Endothelial cell of umbilical vein (primary cell): Measurements from ENCODE around the gene RSPH1. TPM values are rescaled to one million over a fixed set of nuclear protein-coding genes. Genes with fewer than 3 reads are reported as not detected.

Experiments
- BruUV-seq: library from RNA; stranded (reverse); fragments of 400-500 nt; replicated peaks from 2 replicates; lab custom pipeline; 2021; lab: Mats Ljungman, UMichigan
- CTCF ChIA-PET: fragments of 300-600, 350-600 bp; sonication (Branson Sonifier 250); formaldehyde crosslinking; loops from one replicate; lab custom pipeline; 2021; ENCODE audit warnings: antibody characterized with exemption, inconsistent platforms; lab: Charles Lee
- POLR2A ChIA-PET: fragments of 300-600, 350-600 bp; sonication (Branson Sonifier 250); formaldehyde crosslinking; loops from one replicate; lab custom pipeline; 2021; ENCODE audit warnings: antibody characterized with exemption, inconsistent platforms; lab: Charles Lee
- DNase-seq: peaks from one replicate; pipeline ENCODE4 v3.0.0-alpha.2; 2011; ENCODE audit warnings: low read depth, low spot score
- FAIRE-seq: peaks from 2 replicates; lab custom pipeline; 2011; peaks lifted over from hg19 to GRCh38; lab: Jason Lieb, UNC
- H2AFZ ChIP-seq: 2 replicates; pipeline ENCODE4 v1.6.0; 2012; ENCODE audit warnings: low read depth, low read length, control low read depth, inconsistent platforms
- H3K27ac ChIP-seq: 2 replicates; pipeline ENCODE4 v1.5.1; 2011; ENCODE audit warnings: low read depth, mild to moderate bottlenecking, control low read depth, low read length, moderate library complexity; ENCODE audit not compliant: insufficient read depth
- H3K27me3 ChIP-seq, 2 experiments: 2 replicates each; pipeline versions ENCODE4 v1.6.0 to v1.6.1; 2011; ENCODE audit warnings: low read length in 2 of 2, mixed read lengths in 1 of 2; ENCODE audit not compliant: control insufficient read depth in 2 of 2, insufficient read depth in 2 of 2
- H3K36me3 ChIP-seq, 2 experiments: 2 replicates in 1 of 2; 3 replicates in 1 of 2; pipeline ENCODE4 v1.5.1; 2011; ENCODE audit warnings: low read length in 2 of 2, mild to moderate bottlenecking in 1 of 2, moderate library complexity in 1 of 2; ENCODE audit not compliant: control insufficient read depth in 2 of 2, insufficient read depth in 2 of 2; ENCODE audit errors: extremely low read depth in 1 of 2
- H3K4me1 ChIP-seq: 3 replicates; pipeline ENCODE4 v1.5.1; 2011; ENCODE audit warnings: mild to moderate bottlenecking, low read length; ENCODE audit not compliant: control insufficient read depth, insufficient read depth; ENCODE audit errors: extremely low read depth
- H3K4me2 ChIP-seq: 2 replicates; pipeline ENCODE4 v1.6.1; 2011; ENCODE audit warnings: low read length, control low read depth, mixed read lengths; ENCODE audit not compliant: insufficient read depth
- H3K4me3 ChIP-seq, 3 experiments: fragments of 200-600 bp in 1 of 3; sonication (generic), shearing (Covaris generic) in 1 of 3; replicated peaks in 1 of 3; 2 replicates each; pipeline ENCODE4 v1.5.1; 2011 to 2016; ENCODE audit warnings: control low read depth in 3 of 3, low read length in 3 of 3, mild to moderate bottlenecking in 2 of 3, inconsistent platforms in 1 of 3, low read depth in 1 of 3, moderate library complexity in 1 of 3; ENCODE audit not compliant: insufficient read depth in 1 of 3
- H3K79me2 ChIP-seq: 2 replicates; pipeline ENCODE4 v1.6.0; 2012; ENCODE audit warnings: low read length, inconsistent platforms; ENCODE audit not compliant: control insufficient read depth, insufficient read depth
- H3K9ac ChIP-seq: replicated peaks from 2 replicates; pipeline ENCODE3; 2011; ENCODE audit warnings: low read length, control low read depth; ENCODE audit not compliant: insufficient read depth; ENCODE audit errors: extremely low read depth
- H3K9me1 ChIP-seq: replicated peaks from 3 replicates; pipeline ENCODE4 v1.6.0; 2011; ENCODE audit warnings: mild to moderate bottlenecking, low read length; ENCODE audit not compliant: control insufficient read depth, insufficient read depth; ENCODE audit errors: extremely low read depth
- H3K9me3 ChIP-seq: replicated peaks from 2 replicates; pipeline ENCODE4 v1.5.1; 2012; ENCODE audit warnings: low read length, inconsistent platforms; ENCODE audit not compliant: control insufficient read depth, insufficient read depth
- H4K20me1 ChIP-seq: replicated peaks from 2 replicates; pipeline ENCODE3; 2011; ENCODE audit warnings: mild to moderate bottlenecking, low read length; ENCODE audit not compliant: control insufficient read depth, insufficient read depth; ENCODE audit errors: extremely low read depth
- EZH2 ChIP-seq: IDR thresholded peaks from 2 replicates; pipeline ENCODE4 v1.6.1; 2012; ENCODE audit warnings: borderline replicate concordance, low read depth, mild to moderate bottlenecking, moderate library complexity, low read length, inconsistent platforms; ENCODE audit not compliant: severe bottlenecking
- FOS ChIP-seq: IDR thresholded peaks from 2 replicates; pipeline ENCODE4 v1.6.1; 2011; ENCODE audit warnings: mild to moderate bottlenecking, low read length, moderate library complexity, borderline replicate concordance; ENCODE audit not compliant: insufficient read depth
- GATA2 ChIP-seq: IDR thresholded peaks from 2 replicates; pipeline ENCODE4 v1.7.0; 2011; ENCODE audit warnings: low read depth, mild to moderate bottlenecking, moderate library complexity, mixed read lengths, low read length; ENCODE audit not compliant: insufficient read length, insufficient read depth
- JUN ChIP-seq: IDR thresholded peaks from 2 replicates; pipeline ENCODE4 v1.6.1; 2011; ENCODE audit warnings: borderline replicate concordance, low read depth; ENCODE audit not compliant: insufficient read length, insufficient read depth
- MYC ChIP-seq: IDR thresholded peaks from one replicate; pipeline ENCODE4 v1.6.1; 2011; ENCODE audit warnings: mild to moderate bottlenecking, low read depth, low read length
- POLR2A ChIP-seq: IDR thresholded peaks from 2 replicates; pipeline ENCODE4 v1.6.1; 2012; ENCODE audit warnings: low read depth, mild to moderate bottlenecking, control low read depth, low read length
- POLR2AphosphoS5 ChIP-seq: IDR thresholded peaks from 2 replicates; pipeline ENCODE4 v1.6.1; 2012; ENCODE audit warnings: low read depth, mild to moderate bottlenecking, control low read depth, low read length, moderate library complexity; ENCODE audit not compliant: insufficient read depth
- dilution Hi-C: fragments of 300-500 bp; cut with MboI; formaldehyde crosslinking; loops from one replicate; pipeline ENCODE4 v1.15.0; 2019; ENCODE audit warnings: low sequenced_read_pairs; ENCODE audit not compliant: extremely low pct_ligation_motif_present
- intact Hi-C: fragments of 100-400 bp; cut with micrococcal nuclease; formaldehyde crosslinking; loops from one replicate; pipeline ENCODE4 v1.10.0; 2022
- polyA plus RNA-seq, 4 experiments: library from polyadenylated mRNA; depleted of rRNA in 3 of 4; stranded (reverse) in 3 of 4; unstranded in 1 of 4; fragments of >200 nt; gene quantifications; 2 replicates each; pipeline versions ENCODE4 v1.2.1 to v1.2.3, GENCODE V29; 2011 to 2012; ENCODE audit warnings: missing spikeins in 1 of 4
- total RNA-seq: library from RNA; stranded (reverse); gene quantifications from 2 replicates; pipeline ENCODE4 v1.2.3, GENCODE V29; 2021
- TF ChIP-seq, protein P1 (sequence below), 2 donors: IDR thresholded peaks; 1 replicate in 1 of 2; 2 replicates in 1 of 2; pipeline ENCODE4 v1.5.1; 2011; ENCODE audit warnings: low read length in 2 of 2, mild to moderate bottlenecking in 2 of 2, moderate library complexity in 2 of 2, control low read depth in 1 of 2, inconsistent platforms in 1 of 2, low read depth in 1 of 2; ENCODE audit not compliant: insufficient read depth in 1 of 2; ENCODE audit errors: extremely low read depth in 1 of 2
- TF ChIP-seq, protein P2 (sequence below): IDR thresholded peaks from 2 replicates; pipeline ENCODE4 v1.6.1; 2011; ENCODE audit not compliant: insufficient read depth, insufficient read length

RSPH1 gene
- total and polyA plus RNA-seq, 2 donors (not counting 3 experiments of a cell fraction or from before 2014, with no cell fraction given), result 0.08 TPM; not detected in 1

GRCh38 chr21:42479582-42479981 is 16.4 kb downstream of the RSPH1 start:
- ChIA-PET CTCF (interaction anchor here (1.1 kb wide), 1 partner anchor 12 kb away, joined by 3 read pairs; no protein-coding TSS in a partner anchor), POLR2A (no interaction called here)
- DNase-seq (no peak), FAIRE-seq (no peak)
- H3K9me1 ChIP-seq, result no peaks in the 10 kb centered on the region
- no peak overlapping the region for H3K9ac ChIP-seq
- H4K20me1 ChIP-seq, result no peaks in the 10 kb centered on the region
- H3K4me2 ChIP-seq, result no peak overlapping the region
- BruUV-seq, result no TSS peak
- H3K4me3 ChIP-seq, result no peak overlapping the region
- no peaks in the 10 kb centered on the region for H3K36me3 ChIP-seq
- TF ChIP-seq, protein P1, sequence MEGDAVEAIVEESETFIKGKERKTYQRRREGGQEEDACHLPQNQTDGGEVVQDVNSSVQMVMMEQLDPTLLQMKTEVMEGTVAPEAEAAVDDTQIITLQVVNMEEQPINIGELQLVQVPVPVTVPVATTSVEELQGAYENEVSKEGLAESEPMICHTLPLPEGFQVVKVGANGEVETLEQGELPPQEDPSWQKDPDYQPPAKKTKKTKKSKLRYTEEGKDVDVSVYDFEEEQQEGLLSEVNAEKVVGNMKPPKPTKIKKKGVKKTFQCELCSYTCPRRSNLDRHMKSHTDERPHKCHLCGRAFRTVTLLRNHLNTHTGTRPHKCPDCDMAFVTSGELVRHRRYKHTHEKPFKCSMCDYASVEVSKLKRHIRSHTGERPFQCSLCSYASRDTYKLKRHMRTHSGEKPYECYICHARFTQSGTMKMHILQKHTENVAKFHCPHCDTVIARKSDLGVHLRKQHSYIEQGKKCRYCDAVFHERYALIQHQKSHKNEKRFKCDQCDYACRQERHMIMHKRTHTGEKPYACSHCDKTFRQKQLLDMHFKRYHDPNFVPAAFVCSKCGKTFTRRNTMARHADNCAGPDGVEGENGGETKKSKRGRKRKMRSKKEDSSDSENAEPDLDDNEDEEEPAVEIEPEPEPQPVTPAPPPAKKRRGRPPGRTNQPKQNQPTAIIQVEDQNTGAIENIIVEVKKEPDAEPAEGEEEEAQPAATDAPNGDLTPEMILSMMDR (IDR thresholded peaks at IDR 0.05; ENCODE audit: extremely low read depth in 1 of 2, insufficient read depth in 1 of 2, low read depth in 1 of 2, low read length in 2 of 2), result no peak
- TF ChIP-seq FOS, result no peak
- TF ChIP-seq JUN, result no peak
- no peak for TF ChIP-seq POLR2AphosphoS5
- TF ChIP-seq GATA2, result no peak
- no peak for TF ChIP-seq POLR2A
- no peak for TF ChIP-seq MYC
- TF ChIP-seq, protein P2, sequence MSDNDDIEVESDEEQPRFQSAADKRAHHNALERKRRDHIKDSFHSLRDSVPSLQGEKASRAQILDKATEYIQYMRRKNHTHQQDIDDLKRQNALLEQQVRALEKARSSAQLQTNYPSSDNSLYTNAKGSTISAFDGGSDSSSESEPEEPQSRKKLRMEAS, result no peak
- no peak for TF ChIP-seq EZH2
- H3K79me2 ChIP-seq, result no peaks in the 10 kb centered on the region
- H3K27ac ChIP-seq, result no peak overlapping the region
- peaks cover 3 to 9% of the 10 kb centered on the region in 2 experiments for H3K27me3 ChIP-seq
- dilution Hi-C loops (no loop called here), intact Hi-C loops (no loop called here)
- H3K9me3 ChIP-seq, result no peaks in the 10 kb centered on the region
- no peak overlapping the region for H2AFZ ChIP-seq
- H3K4me1 ChIP-seq, result no peaks in the 10 kb centered on the region
